Left renal cortex interstitium (tissue), 4 donors: Measurements from ENCODE around the gene CCDC15. TPM values are rescaled to one million over a fixed set of nuclear protein-coding genes. Genes with fewer than 3 reads are reported as not detected.
A peak's percentile ranks its signal among the peaks of the same experiment; 100 is the strongest.

Source experiments
- DNase-seq, 4 donors: peaks; one replicate each; pipeline ENCODE4 v3.0.0-alpha.2; 2013; ENCODE audit warnings: low read depth in 4 of 4, low spot score in 2 of 4, missing footprints in 1 of 4
- polyA plus RNA-seq, 4 donors: library from polyadenylated mRNA; unstranded; fragments of 120-200 nt; gene quantifications; one replicate each; pipeline ENCODE4 v1.2.1, GENCODE V29; 2013; ENCODE audit not compliant: insufficient read length in 4 of 4

Gene CCDC15
- polyA plus RNA-seq, 4 donors, result 3.9 to 4.3 (median 4.1) TPM

DNA sequence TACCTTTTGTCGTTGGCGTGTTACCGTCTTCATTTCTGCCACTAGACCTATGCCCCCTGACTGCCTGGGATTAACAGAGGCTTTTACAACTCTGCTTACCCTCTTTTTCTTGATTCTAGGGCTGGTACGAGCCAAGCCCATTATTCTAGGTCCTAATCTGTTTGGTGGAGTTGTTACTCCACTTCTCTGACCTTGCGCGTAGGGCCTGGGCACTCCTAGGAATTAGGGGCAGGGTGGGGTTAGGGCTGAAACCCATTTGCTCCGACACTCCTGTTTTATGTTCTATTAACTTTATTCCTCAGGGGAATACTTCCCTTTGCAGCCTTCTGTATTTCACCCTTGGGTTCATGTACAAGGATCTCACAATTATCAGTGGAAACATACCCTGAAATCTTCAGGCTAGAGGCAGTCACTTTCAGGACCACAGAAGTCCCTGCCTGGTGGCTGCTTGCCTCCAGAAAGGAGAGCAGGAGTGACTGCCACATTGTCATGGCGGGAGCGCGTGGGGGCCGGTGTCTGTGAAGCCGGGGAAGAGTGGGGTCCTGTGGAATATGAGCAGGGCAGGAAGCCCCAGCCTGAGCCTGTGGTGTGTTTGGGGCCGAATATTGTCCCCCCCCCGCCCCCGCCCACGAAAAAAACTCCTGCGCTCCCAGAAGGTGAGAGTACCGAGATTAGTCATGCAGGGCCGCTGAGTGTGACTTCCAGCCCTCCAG, 108.4 kb downstream of the CCDC15 start:
- DNase-seq, result no peak

DNA sequence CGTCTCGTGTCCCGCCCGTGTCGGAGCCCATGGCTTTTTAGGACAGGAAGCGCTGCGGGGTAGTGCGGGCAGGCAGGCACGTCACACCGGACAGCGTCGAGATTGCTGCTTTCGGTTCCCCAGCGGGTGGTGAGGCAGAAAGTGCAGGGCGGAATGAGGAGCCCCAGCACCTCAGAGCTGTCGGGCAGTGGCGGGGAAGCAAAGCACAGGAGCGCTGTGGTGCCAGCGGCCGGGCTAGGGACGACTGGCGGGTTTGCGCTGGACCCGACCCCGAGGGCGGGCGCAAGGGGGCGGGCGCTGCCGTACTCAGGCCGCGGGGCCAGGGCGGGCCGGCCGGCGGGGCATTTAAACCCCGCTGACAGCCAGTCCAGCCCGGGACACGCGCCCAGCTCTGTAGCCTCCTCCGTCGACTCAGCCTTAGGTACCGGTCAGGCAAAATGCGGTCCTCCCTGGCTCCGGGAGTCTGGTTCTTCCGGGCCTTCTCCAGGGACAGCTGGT, 109.0 kb downstream of the CCDC15 start, which contains the start of gene SLC37A2:
SLC37A2 (plus strand) TSS at position 375 of the 498 bp plus-strand sequence; CDS start at position 438, 63 bp downstream.
- peak in 3 of 4 donors; percentile 16 to 40 (median 31) for DNase-seq

DNA sequence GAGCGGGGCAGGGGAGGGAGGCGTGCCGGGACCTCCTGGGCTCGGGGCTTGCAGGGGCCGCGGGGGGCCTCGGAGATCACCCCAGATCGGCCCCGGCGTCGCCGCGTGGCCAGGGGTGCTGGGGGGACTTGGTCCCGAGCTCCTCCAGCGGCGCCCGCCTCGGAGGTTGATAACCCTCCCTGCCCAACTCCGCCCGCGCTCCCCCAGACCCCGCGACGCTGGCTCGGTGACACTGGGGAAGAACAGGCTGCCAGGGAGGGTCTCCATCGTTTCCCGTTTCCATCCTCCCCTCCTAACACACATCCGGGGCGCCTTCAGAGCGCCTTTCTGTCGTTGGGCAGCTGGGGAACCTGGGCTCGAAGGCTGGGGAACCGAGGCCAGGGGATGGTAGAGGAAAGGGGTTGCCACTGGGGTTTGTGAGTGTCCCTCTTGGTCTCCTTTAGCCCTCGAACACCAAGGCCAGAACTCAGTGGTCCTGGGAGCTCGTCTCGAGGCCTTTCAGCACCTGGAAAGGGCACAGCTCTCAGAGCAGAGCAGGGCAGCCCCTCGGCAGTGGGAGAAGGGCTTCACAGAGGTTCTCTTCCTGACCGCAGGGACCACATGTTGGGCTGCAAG, 109.5 kb downstream of the CCDC15 start:
- no peak for DNase-seq

DNA sequence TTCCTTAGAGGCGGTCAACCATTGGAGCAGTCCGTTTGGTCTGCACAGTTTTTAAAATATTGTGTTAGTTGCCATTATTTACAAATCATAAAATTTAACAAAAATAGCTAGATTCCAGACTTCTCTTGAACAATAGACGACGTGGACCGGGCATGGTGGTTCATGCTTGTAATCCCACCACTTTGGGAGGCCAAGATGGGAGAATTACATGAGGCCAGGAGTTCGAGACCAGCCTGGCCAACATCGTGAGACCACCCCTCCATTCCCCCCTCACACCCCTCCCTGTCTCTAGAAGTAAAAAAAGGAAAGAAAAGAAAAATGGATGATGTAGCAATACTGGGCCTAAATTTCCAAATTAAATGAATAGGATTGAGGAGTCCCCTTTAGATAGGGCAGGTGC, 110.1 kb downstream of the CCDC15 start:
- DNase-seq, result no peak

DNA sequence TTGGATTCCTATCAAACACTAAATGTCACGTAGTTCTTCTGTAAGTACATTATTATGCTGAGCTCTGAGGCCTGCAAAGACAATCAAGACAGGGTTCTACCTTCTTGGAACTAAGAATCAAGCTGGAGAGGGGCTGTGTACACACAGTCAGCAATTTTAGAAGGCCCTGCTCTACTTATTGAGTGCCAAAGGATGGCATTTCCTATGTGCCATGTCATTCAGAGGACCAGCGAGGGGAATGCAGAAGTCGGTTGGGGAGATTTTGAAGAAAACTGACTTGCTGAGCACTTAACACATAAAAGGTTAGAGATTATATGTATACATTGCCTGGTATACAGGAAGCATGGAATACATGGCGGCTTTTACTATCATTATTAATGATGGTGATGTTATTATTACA, 114.4 kb downstream of the CCDC15 start:
- DNase-seq, result no peak

DNA sequence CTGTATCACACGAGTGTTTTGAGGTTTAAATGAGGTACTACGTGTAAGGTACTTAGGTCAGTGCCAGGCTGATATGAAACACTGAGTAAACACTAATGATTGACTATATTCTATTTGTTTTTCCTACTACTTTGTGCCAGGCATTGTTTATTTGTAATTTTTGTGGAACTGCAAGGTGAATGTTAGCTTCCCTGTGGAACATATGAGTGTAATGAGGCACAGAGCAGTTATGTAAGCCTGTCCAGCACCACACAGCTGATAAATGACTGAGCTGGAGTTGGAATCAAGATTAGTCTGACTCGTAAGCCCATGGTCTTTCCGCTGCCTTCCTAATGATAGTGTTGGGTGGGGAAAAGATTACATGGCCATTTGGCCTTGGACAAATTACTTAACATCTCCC, 115.0 kb downstream of the CCDC15 start:
- no peak for DNase-seq

DNA sequence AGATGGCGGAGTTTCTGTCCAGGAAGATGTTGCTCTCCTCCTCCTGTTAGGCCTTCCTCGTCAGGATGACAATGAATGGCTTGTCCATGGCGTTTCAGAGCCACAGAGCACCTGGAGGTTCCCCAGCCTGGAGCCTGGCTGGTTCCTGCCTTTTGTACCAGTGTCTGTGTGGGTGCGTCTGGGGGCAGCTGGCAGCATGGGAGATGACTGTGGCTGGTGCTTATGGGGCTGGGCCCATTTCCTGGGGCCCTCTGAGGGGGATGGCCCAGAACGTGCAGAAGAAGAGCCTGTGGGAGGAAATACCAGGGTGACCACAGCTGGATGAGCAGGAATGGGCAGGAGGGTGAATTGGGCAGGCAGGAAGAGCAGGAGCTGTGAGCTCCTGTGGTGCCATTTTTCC, 115.8 kb downstream of the CCDC15 start:
- DNase-seq, result no peak

DNA sequence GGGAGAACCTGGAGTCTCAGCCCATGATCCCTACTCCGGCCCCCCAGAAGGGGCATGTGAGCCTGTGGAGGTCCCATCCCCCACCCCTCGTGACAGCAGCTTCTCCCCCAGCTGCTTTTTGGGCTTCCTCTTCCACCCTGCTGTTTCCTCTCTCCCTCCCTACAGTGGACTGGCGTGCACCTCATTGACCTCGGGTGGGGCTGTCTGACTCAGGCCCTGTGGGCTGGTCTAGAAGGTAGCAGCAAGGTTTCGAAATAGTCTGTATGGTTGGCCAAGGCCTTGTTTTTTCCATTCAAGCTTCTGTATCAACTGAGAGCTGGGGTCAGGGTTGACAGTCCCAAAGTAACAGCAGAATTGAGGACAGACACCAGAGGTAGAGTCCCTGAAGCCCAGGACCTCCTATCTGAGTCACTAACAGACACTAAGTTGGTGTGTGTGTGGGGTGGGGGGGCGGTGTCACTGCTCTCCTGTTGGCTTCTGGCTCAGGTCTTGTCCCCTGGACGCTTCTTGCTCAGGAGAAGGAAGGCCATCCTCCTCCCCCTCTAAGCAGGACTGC, 116.8 kb downstream of the CCDC15 start:
- DNase-seq, result no peak

DNA sequence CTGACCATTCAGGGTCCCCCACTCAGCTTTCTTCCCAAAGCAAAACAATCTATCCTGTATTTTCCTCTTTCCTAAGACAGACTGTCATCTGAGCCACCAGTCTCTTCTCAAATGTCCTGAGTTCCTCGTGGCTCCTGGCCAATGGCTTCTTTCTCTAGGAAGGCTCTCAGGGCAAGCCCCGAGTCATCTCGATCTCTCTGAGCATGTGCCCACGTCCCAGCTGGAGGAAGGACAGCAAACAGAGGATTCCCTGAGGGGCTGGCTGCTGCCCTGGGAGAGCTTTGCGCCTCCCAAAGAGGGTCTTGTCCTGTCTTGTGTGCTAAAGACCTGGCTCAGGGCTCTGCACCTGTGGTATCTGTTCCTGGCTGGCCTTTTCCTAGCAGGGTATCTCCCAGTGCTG, 117.4 kb downstream of the CCDC15 start:
- no peak for DNase-seq

DNA sequence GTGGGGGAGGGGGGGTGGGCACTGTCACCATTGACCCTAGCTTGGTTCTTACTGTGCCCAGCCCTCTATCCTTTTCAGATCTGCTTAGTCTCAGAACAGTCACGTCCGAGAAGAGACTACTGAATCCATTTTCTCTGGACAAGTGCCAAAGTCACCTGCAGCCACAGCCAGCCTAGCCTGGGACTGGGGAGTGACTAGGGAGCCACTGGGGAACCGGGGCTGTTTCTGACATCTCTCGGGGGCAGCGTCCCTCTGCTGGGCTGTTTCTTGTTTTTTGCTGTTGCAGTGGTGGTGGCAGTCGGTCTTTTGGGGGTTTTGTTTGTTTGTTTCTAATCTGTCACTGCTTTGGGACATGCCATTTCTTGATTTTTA, 117.8 kb downstream of the CCDC15 start:
- DNase-seq, result no peak

DNA sequence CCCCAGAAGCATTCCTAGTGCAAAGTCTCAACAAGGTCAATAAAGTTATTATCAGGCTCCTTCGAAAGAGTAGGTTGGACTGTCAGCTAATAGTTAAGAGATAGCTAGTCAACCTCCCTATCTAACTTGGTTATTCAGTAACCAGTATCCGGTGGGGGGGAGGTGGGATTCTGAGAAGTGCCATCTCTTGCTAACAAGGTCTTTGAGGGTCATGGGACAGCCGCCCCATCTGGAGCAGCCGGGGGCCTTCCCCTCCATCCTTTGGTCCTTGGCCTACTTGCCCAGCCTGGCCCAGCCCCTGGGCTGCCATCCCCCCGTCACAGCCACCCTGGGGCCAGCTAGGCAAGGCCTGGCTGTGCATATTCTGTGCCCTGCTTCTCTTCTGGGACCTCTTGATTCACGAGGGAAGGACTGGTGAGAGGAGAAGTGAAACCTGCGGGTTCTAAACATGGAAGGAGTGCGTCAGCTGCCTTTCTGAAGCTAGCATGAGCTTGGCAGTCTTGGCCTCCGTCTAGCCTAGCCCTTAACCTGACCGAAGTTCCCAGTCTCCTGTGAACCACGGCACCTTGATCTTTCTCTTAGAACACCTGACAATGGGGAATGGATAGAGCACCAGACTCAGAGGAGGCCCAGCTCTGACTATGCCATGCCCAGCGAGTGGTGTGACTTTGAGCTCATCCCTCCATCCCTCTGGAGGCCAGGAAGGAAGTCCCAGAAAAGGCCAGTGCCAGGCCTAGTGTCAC, 118.4 kb downstream of the CCDC15 start:
- no peak for DNase-seq

DNA sequence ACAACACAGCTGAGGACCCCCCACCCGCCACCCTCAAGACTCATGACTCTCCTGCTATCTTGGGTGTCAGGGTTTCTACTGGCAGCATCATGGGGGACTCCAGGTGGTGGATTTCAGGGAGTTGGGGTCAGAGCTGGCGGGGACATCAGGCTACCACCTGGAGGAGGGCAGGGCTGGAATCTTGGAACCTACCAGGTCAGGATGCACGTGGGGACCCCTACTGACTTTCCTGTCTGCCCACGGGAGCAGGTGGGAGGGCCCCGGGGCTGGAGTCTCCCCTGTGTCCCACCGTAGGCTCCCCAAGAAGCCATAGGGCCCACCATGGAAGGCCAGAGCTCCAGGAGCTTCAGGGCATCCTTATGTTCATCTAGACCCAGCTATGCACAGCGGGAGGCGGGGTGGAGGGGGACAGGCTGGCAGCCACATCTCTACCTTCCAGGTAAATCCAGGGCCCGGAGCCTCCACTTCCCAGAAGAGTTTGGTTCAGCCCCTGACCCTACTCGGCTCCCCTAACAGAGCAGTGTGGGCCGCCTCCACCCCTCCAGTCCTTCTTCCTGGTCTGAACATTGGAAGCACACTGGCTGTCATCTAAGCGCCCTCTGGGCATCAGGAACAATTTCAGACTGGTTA, 119.1 kb downstream of the CCDC15 start:
- DNase-seq, result no peak

DNA sequence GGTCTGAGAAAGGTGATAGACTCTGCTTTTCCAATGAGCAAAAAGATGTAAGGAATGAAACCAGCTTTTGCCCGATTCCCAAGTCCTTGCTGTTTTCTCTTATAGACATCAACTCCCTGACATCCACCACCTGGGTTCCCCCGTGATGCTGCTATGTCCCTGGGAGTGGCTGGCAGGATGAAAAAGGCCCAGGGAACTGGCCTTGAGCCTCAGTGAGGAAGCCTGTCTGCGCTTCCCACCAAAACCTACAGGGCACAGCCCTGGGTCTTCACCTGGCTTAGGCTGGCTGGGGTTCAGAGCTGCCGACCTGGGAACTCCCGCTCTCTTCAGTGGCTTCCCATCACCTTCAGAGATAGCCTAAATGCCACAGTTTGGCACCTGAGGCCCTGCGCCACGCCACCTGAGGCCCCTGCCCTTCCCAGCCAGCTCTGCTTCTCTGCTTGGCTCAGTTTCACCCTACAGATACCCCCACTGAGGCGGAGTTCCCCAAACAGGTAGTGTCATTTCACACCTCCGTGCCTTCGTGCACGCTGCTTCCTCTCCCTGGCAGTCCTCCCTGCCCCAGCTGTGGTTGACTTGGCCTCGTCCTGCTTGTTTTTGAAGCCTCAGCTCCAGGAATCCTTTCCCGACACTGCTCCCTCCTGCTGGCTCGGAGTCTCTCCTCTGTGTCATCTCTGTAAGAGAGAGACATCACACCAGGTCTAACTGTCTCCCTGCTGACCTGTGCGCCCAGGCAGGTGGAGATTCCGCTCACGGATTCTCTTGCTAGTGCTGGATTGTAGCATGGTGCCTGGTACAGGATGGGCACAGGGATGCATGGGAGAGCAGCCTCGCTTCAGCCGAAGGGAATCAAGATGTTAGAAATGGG, 119.8 kb downstream of the CCDC15 start:
- DNase-seq, result no peak

DNA sequence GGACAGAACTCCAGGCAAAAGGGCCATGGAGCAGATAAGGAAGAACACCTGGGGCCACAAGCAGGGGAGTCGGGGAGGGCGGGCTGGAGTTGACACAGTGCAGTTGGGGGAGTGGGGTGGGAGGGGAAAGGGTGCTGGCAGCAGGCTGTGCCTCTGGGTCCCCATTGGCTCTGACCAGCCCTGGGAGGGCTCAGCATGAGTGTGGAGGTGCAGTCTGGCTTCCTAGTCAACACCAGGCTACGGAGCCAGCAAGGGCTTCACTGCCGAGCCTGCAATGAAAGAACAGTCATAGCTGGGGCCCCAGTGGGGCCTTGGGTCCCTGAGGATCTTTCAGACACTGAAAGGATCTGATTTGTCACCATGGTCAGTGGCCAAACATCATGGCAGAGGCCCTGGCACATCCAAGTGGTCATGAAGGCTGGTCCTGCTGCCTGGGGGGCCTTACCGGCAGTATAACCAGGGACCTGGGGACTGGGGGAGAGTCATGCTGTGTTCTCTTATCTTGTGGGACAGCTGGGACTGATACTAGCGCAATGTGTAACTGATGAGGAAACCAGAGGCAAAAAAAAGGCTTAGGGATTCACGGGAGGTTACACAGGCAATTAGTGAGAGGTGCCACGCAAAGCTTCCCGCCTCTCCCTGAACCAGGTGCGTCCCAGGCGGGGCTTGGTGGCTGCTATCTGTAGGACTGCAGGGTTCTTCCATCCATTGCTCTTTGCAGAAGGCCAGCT, 120.7 kb downstream of the CCDC15 start:
- DNase-seq, result no peak

DNA sequence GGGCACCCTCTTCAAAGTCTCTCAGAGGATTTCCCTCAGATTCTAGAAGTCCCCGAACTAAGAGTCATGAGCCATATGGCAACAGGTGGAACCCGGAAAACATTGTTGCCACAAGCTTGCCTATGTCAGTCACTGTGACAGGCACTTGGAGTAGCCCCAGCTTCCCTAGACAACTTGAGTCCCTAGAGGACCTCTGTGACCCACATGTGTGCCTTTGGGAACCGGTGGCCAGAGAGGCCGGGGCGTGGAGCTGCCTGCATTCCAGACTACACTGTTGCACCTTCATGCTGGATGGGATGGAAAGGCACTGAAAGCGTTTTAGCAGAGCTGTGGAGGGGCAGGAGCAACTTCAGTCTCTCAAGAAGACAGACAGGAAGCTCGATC, 121.2 kb downstream of the CCDC15 start:
- no peak for DNase-seq

DNA sequence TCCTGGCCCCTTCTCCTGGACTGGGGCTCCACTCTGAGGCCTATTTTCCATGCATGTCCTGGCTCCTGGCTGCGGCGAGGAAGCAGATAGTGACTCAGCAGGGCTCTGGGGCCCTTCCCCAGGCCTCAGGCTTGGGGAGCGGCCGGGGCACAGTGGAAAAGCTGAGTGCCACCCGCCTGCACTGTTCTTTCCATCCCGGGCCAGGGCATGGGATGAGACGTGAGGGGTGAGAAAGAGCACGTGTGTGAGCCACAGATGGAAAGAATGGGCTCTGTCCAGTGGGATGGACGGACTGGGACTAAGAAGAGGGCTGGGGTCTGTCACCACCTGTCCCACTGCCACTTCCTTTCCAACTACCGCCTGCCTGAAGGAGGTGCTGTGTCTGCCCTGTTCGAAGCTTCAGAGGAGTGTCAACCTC, 121.9 kb downstream of the CCDC15 start:
- DNase-seq, result no peak

DNA sequence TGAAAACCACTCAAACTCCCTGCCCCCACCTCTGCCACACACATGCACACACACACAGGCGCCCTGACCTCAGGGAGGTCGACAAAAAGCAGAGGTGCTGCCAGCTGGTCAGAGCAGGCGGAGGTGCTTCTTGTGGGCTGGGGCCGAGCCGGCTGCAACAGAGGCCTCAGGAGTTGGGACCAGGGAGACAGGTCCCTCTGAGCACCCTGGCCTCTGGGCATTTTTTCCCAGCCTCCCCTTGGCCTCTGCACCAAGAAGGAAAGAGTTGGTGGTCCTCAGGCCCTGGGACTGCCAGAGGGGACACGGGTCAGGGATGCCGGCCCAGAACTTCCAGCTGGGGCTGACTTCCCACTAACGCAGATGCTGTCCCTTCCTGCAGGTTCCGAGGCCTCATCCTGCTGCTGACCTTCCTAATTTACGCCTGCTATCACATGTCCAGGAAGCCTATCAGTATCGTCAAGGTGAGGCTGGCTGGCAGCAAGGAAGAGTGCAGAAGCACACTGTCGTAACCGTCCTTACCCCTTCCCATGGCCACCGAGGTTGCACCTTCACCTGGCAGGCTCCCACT, 122.5 kb downstream of the CCDC15 start:
- no peak for DNase-seq

DNA sequence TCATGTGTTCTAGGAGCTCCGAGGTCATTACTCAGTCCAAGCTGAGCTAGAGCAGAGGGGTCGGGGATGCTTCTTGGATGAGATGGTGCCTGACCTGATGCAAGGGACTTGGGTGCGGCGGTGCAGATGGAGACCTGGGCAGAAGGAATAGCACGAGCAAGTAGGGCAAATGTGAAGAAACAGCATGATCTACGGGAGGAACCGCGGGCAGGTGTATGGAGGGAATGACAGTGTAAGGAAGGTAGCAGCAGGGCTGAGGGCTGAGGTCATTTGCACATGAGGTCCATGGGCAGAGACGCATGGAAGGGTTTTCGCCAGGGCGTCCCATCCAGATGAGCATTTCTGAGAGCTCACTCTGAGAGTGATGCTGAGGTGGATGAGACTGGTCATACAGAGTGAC, 124.0 kb downstream of the CCDC15 start:
- no peak for DNase-seq
